GM12801 (cell line): ENCODE data around the gene INHBB.

ENCODE experiments used
- TF ChIP-seq, protein P1 (sequence below): IDR thresholded peaks from one replicate; pipeline ENCODE4 v1.5.1; 2011; ENCODE audit warnings: control low read depth; ENCODE audit not compliant: insufficient read length; ENCODE audit errors: extremely low read depth

Gene INHBB

DNA sequence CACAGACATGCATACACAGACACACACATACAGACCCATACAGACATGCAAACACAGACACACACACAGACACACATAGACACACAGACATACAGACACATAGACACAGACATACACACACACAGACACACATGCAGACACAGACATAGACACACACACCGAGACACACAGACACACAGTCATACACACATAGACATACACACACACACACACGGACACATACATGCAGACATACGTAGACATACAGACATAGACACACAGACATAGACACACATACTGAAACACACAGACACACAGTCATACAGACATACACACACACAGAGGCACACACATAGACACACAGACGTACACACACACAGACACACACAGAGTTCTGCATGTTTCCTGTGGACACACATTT is 26.9 kb downstream of the INHBB start:
- TF ChIP-seq, protein P1, sequence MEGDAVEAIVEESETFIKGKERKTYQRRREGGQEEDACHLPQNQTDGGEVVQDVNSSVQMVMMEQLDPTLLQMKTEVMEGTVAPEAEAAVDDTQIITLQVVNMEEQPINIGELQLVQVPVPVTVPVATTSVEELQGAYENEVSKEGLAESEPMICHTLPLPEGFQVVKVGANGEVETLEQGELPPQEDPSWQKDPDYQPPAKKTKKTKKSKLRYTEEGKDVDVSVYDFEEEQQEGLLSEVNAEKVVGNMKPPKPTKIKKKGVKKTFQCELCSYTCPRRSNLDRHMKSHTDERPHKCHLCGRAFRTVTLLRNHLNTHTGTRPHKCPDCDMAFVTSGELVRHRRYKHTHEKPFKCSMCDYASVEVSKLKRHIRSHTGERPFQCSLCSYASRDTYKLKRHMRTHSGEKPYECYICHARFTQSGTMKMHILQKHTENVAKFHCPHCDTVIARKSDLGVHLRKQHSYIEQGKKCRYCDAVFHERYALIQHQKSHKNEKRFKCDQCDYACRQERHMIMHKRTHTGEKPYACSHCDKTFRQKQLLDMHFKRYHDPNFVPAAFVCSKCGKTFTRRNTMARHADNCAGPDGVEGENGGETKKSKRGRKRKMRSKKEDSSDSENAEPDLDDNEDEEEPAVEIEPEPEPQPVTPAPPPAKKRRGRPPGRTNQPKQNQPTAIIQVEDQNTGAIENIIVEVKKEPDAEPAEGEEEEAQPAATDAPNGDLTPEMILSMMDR, result no peak

DNA sequence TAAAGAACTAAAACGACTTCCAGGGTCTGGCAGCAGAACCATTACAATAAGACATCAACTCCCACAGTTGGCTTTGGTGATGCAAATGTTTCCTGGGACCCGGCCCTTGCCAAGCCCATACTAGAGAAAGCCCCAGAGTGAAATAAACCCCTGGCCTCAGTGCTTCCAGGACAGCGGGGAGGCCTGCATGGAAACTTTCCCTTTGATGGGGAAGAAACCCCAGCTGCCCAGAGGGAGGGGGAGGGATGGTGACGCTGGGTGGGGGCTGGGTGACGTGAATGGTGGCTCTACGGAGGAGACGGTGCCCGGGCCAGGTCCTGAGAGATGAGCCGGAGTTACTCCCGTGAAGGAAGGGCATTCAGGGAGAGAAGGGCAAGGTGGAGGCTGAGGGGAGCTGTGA is 27.5 kb downstream of the INHBB start:
- TF ChIP-seq, protein P1, result no peak

- TF ChIP-seq, protein P1, result no peak
Measured at GRCh38 chr2:120374821-120375220, 28.9 kb downstream of the INHBB start.

GRCh38 chr2:120375251-120376020 is 29.5 kb downstream of the INHBB start:
- TF ChIP-seq, protein P1, result no peak

DNA sequence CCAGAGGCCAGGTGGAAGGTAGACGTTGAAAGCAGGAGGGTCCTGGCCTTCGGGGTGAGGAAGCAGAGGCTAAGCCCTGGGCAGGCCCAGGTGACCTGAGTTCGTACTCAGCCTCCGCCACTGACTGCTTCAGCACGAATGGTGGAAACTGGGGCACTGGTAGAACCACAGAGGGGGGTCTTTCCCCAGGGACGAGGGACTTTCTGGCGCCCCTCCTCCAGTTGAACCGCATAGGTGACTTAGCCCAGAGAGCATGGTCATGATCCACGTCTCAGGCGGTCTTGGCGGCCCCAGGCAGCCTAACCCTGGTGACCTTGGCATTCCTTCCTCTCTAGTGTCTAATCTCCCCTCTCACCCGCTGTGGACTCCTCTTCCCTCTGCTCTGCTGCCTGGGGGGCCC is 30.2 kb downstream of the INHBB start:
- TF ChIP-seq, protein P1, result no peak

DNA sequence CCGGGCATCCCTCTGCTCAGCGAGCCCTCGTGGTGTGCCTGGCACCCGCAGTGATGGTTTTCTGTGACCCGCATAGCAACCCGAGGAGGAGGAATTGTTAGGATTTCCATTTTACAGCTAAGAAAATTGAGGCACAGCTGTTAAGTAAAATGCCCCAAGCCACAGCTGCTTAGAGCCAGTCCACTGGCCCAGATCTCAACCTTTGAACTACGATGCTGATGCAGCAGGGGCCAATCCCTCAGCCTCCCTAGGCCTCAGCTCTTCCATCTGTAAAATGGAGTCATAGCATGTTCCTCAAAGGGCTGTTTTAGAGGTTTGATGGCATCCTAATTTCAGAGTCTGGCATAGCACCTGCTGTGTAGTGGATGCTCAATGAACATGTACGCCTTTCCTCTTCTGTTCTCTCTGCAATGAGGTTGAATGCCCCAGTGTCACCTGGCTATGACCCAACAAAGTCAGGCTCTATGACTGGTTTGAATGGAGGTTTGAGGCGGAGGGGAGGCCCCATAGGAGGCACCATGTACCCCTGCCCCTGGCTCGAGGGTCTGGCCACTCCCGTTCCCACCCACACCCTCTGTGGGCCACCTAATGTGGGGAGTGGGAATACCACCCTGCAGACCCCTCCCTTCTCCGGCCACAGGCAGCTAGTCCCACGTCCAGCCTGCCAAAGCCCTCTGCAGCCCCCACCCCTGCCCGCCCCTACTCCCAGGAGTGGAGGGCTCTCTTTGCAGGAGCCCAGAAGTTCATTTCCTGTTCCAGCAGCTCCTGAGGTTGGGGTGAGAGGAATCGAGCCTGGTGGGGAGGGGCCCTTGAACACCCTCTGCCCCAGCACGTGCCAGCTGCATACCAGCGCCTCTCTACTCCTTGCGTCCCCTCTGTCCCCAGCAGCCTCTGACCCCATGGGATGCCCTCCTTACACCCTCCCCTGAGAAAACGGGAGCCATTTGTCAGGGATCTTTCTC is 31.0 kb downstream of the INHBB start:
- TF ChIP-seq, protein P1, result no peak

DNA sequence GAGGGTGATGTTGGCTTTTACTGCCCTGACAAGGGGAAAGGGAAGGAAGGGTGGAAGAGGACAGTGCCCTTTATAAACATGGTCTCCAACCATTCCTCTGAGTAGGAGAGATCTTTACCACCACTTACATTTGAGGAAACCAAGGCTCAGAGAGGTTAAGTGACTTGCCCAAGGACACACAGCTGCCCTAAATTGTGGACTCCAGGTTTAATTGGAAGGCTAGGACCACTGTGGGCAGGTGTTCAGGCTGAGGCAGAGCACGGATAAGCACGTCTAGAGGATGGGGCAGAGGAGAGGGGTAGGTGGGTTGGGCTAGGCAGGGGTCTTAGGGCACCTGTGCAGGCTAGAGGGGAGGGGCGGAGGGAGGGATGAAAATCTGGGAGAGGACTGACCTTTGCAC is 32.7 kb downstream of the INHBB start:
- TF ChIP-seq, protein P1, result no peak
